HEK293 (cell line): ENCODE results near the gene NHLRC1.

Experiments
- CTCF ChIP-seq: fragments of 450-650 bp; formaldehyde crosslinking; IDR thresholded peaks from 2 replicates; pipeline ENCODE4 v1.5.1; 2016; ENCODE audit warnings: missing biosample characterization, missing genetic modification characterization
- MYNN ChIP-seq: fragments of 450-650 bp; formaldehyde crosslinking; IDR thresholded peaks from 2 replicates; pipeline ENCODE4 v1.5.1; 2016; ENCODE audit warnings: missing biosample characterization, missing genetic modification characterization, borderline replicate concordance
- REST ChIP-seq: fragments of 450-650 bp; formaldehyde crosslinking; IDR thresholded peaks from 2 replicates; pipeline ENCODE4 v1.5.1; 2016; ENCODE audit warnings: missing biosample characterization, missing genetic modification characterization
- SCRT2 ChIP-seq: fragments of 450-650 bp; formaldehyde crosslinking; IDR thresholded peaks from 2 replicates; pipeline ENCODE4 v1.5.1; 2016; ENCODE audit warnings: missing biosample characterization, missing genetic modification characterization
- TCF7L2 ChIP-seq: IDR thresholded peaks from 2 replicates; pipeline ENCODE4 v1.6.1; 2011; ENCODE audit warnings: low read depth, mild to moderate bottlenecking, inconsistent platforms, low read length, moderate library complexity, borderline replicate concordance
- YY1 ChIP-seq: fragments of 450-650 bp; formaldehyde crosslinking; IDR thresholded peaks from 2 replicates; pipeline ENCODE4 v1.5.1; 2018; ENCODE audit warnings: missing biosample characterization, missing genetic modification characterization
- ZBTB10 ChIP-seq: fragments of 450-650 bp; formaldehyde crosslinking; IDR thresholded peaks from 2 replicates; pipeline ENCODE4 v1.5.1; 2016; ENCODE audit warnings: missing biosample characterization, missing genetic modification characterization
- ZBTB48 ChIP-seq: fragments of 450-650 bp; formaldehyde crosslinking; IDR thresholded peaks from 2 replicates; pipeline ENCODE4 v1.5.1; 2016; ENCODE audit warnings: missing biosample characterization, missing genetic modification characterization
- ZNF16 ChIP-seq: fragments of 450-650 bp; formaldehyde crosslinking; IDR thresholded peaks from 2 replicates; pipeline ENCODE4 v1.5.1; 2016; ENCODE audit warnings: low read depth, missing biosample characterization, missing genetic modification characterization
- ZNF398 ChIP-seq: fragments of 450-650 bp; formaldehyde crosslinking; IDR thresholded peaks from 2 replicates; pipeline ENCODE4 v1.5.1; 2017; ENCODE audit warnings: missing biosample characterization, missing genetic modification characterization
- ZNF530 ChIP-seq: fragments of 450-650 bp; formaldehyde crosslinking; IDR thresholded peaks from 2 replicates; pipeline ENCODE4 v1.5.1; 2016; ENCODE audit warnings: low read depth, missing biosample characterization, missing genetic modification characterization
- ZNF548 ChIP-seq: fragments of 450-650 bp; formaldehyde crosslinking; IDR thresholded peaks from 2 replicates; pipeline ENCODE4 v1.5.1; 2016; ENCODE audit warnings: missing biosample characterization, missing genetic modification characterization
- ZNF626 ChIP-seq: fragments of 450-650 bp; sonication (Bioruptor Pico); formaldehyde crosslinking; IDR thresholded peaks from 2 replicates; pipeline ENCODE4 v1.5.1; 2018; ENCODE audit warnings: missing biosample characterization, missing genetic modification characterization, inconsistent platforms
- TF ChIP-seq, protein P1 (sequence below): IDR thresholded peaks from 2 replicates; pipeline ENCODE4 v1.6.1; 2011; ENCODE audit warnings: mild to moderate bottlenecking, low read depth, low read length, borderline replicate concordance

- TF ChIP-seq MYNN (tag by site-specific recombination) (no peak), ZNF548 (tag by site-specific recombination) (no peak), CTCF (tag by site-specific recombination) (no peak), YY1 (tag by site-specific recombination) (no peak), ZNF16 (tag by site-specific recombination) (no peak), ZNF398 (tag by site-specific recombination) (no peak), ZNF626 (no peak), REST (tag by site-specific recombination) (no peak), TCF7L2 (no peak), ZBTB10 (tag by site-specific recombination) (no peak), ZNF530 (no peak), SCRT2 (tag by site-specific recombination) (no peak), ZBTB48 (tag by site-specific recombination) (no peak)
- TF ChIP-seq, protein P1, sequence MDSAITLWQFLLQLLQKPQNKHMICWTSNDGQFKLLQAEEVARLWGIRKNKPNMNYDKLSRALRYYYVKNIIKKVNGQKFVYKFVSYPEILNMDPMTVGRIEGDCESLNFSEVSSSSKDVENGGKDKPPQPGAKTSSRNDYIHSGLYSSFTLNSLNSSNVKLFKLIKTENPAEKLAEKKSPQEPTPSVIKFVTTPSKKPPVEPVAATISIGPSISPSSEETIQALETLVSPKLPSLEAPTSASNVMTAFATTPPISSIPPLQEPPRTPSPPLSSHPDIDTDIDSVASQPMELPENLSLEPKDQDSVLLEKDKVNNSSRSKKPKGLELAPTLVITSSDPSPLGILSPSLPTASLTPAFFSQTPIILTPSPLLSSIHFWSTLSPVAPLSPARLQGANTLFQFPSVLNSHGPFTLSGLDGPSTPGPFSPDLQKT: no peak
Observed at GRCh38 chr6:18135171-18135570, 12.7 kb upstream of the NHLRC1 start.
